K562 (cell line): ENCODE data around the gene ADORA1. TPM values are rescaled to one million over a fixed set of nuclear protein-coding genes. Genes with fewer than 3 reads are reported as not detected.
A peak's percentile ranks its signal among the peaks of the same experiment; 100 is the strongest.

Experiments used
- ATAC-seq: fragments of 200-7000 bp; cut with Tn5 transposase; 3 replicates; pipeline ENCODE4 v1.9.1; 2020; ENCODE audit warnings: moderate library complexity
- BruUV-seq: library from RNA; stranded (reverse); fragments of 400-500 nt; replicated peaks from 2 replicates; lab custom pipeline; 2021; lab: Mats Ljungman, UMichigan
- CTCF ChIA-PET: fragments of 300-600 bp; formaldehyde crosslinking; extraction: SDS; loops from one replicate; lab custom pipeline; 2021; ENCODE audit warnings: low intra/inter-chr PET ratio; lab: Yijun Ruan, JAX
- POLR2A ChIA-PET: fragments of 300-600, 350-650 bp; sonication (Branson Sonifier 250); formaldehyde crosslinking; extraction: SDS; loops from one replicate; lab custom pipeline; 2021; ENCODE audit warnings: antibody characterized with exemption, inconsistent platforms; lab: Yijun Ruan, JAX
- DNase-seq, 4 experiments: peaks; one replicate each; pipeline versions ENCODE4 v3.0.0 to v3.0.0-alpha.2; 2011 to 2018; ENCODE audit warnings: low spot score in 3 of 4, mixed read lengths in 3 of 4; ENCODE audit errors: extremely low read depth in 1 of 4
- FAIRE-seq: peaks from 2 replicates; lab custom pipeline; 2011; peaks lifted over from hg19 to GRCh38; lab: Jason Lieb, UNC
- H2AFZ ChIP-seq: 2 replicates; pipeline ENCODE4 v1.6.0; 2011; ENCODE audit warnings: low read depth, low read length, control low read depth, inconsistent platforms
- H3K27ac ChIP-seq: fragments of 200-600 bp; 3 replicates; pipeline ENCODE4 v1.8.0; 2011; ENCODE audit warnings: low read depth, mild to moderate bottlenecking, control low read depth, inconsistent platforms, low read length, moderate library complexity, mixed read lengths; ENCODE audit errors: extremely low read depth
- H3K27me3 ChIP-seq, 2 experiments: fragments of 300-600 bp in 1 of 2; 2 replicates in 1 of 2; 3 replicates in 1 of 2; pipeline versions ENCODE4 v1.6.0 to v1.8.0; 2011; ENCODE audit warnings: inconsistent platforms in 2 of 2, low read length in 2 of 2, mild to moderate bottlenecking in 1 of 2, mixed read lengths in 1 of 2, moderate library complexity in 1 of 2; ENCODE audit not compliant: control insufficient read depth in 2 of 2, insufficient read depth in 2 of 2
- H3K36me3 ChIP-seq: fragments of 300-600 bp; 3 replicates; pipeline ENCODE4 v1.8.0; 2011; ENCODE audit warnings: mild to moderate bottlenecking, low read length, inconsistent platforms; ENCODE audit not compliant: control insufficient read depth, insufficient read depth
- H3K4me1 ChIP-seq, 2 experiments: fragments of 200-600 bp in 1 of 2; replicated peaks in 1 of 2; 2 replicates in 1 of 2; 3 replicates in 1 of 2; pipeline versions ENCODE4 v1.5.1 to v1.8.0; 2011; ENCODE audit warnings: inconsistent platforms in 2 of 2, low read length in 2 of 2, mild to moderate bottlenecking in 1 of 2, mixed read lengths in 1 of 2, moderate library complexity in 1 of 2; ENCODE audit not compliant: control insufficient read depth in 2 of 2, insufficient read depth in 2 of 2
- H3K4me2 ChIP-seq: 2 replicates; pipeline ENCODE4 v1.6.1; 2011; ENCODE audit warnings: low read length, control low read depth, inconsistent platforms, mixed read lengths; ENCODE audit not compliant: insufficient read depth
- H3K4me3 ChIP-seq: fragments of 200-600 bp; sonication (generic), shearing (Covaris generic); 2 replicates; pipeline ENCODE4 v1.5.1; 2016; ENCODE audit warnings: control low read depth, inconsistent platforms
- H3K79me2 ChIP-seq: fragments of 200-600 bp; 3 replicates; pipeline ENCODE4 v1.8.0; 2011; ENCODE audit warnings: low read length, inconsistent platforms; ENCODE audit not compliant: control insufficient read depth, insufficient read depth
- H3K9ac ChIP-seq, 2 experiments: 2 replicates each; pipeline versions ENCODE4 v1.6.0 to v1.6.1; 2011; ENCODE audit warnings: low read depth in 2 of 2, low read length in 2 of 2, control low read depth in 1 of 2, inconsistent platforms in 1 of 2, mild to moderate bottlenecking in 1 of 2, mixed read lengths in 1 of 2; ENCODE audit not compliant: insufficient read depth in 1 of 2
- H3K9me1 ChIP-seq: one replicate; pipeline ENCODE4 v1.6.0; 2011; ENCODE audit warnings: inconsistent platforms, mild to moderate bottlenecking, low read length, moderate library complexity; ENCODE audit not compliant: control insufficient read depth, insufficient read depth
- H3K9me3 ChIP-seq: replicated peaks from 2 replicates; pipeline ENCODE4 v1.5.1; 2011; ENCODE audit warnings: low read depth, low read length, inconsistent platforms; ENCODE audit not compliant: control insufficient read depth, insufficient read depth
- H4K20me1 ChIP-seq: replicated peaks from 2 replicates; pipeline ENCODE4 v1.6.1; 2011; ENCODE audit warnings: low read length, inconsistent platforms, mixed read lengths; ENCODE audit not compliant: control insufficient read depth, insufficient read depth
- GTF2F1 ChIP-seq: IDR thresholded peaks from 2 replicates; pipeline ENCODE4 v1.6.1; 2011; ENCODE audit warnings: low read depth, low read length, improper control_type of control experiment
- MEF2A ChIP-seq: IDR thresholded peaks from 2 replicates; pipeline ENCODE4 v1.6.1; 2011; ENCODE audit warnings: low read depth, mild to moderate bottlenecking, low read length, moderate library complexity; ENCODE audit not compliant: control insufficient read depth
- RFX5 ChIP-seq: IDR thresholded peaks from 2 replicates; pipeline ENCODE4 v1.6.1; 2011; ENCODE audit warnings: low read depth, mild to moderate bottlenecking, improper control_type of control experiment, low read length
- SETDB1 ChIP-seq: IDR thresholded peaks from one replicate; pipeline ENCODE4 v1.6.1; 2012; ENCODE audit warnings: low read length, control low read depth, inconsistent platforms
- ZBTB17 ChIP-seq: fragments of 450-650 bp; formaldehyde crosslinking; IDR thresholded peaks from 2 replicates; pipeline ENCODE4 v1.4.0; 2020; ENCODE audit warnings: mild to moderate bottlenecking
- ZFP36 ChIP-seq: fragments of 150-350 bp; IDR thresholded peaks from 2 replicates; pipeline ENCODE4 v1.6.1; 2018; ENCODE audit warnings: low read length, low read depth; ENCODE audit not compliant: partially characterized antibody
- ZNF507 ChIP-seq: conservative IDR thresholded peaks from 2 replicates; pipeline ENCODE4 v1.6.1; 2017; ENCODE audit warnings: missing genetic modification characterization, missing compliant biosample characterization
- WGBS: fragments of 100-300 bp; shearing (Covaris generic); methylation state at CpG from one replicate; pipeline ENCODE4 v1.1.6; 2016; ENCODE audit warnings: low coverage, mixed read lengths; ENCODE audit not compliant: insufficient coverage; ENCODE audit errors: missing lambda C conversion rate; 5-methylcytosine and 5-hydroxymethylcytosine counted together
- in situ Hi-C: fragments of 300-500 bp; cut with MboI; formaldehyde crosslinking; loops from 4 replicates; pipeline ENCODE4 v1.15.0; 2018; ENCODE audit warnings: inconsistent platforms, mixed read lengths
- intact Hi-C: fragments of 100-400 bp; cut with micrococcal nuclease; formaldehyde crosslinking; loops from 2 replicates; pipeline ENCODE4 v1.14.2; 2022
- polyA plus RNA-seq, 8 experiments: library from polyadenylated mRNA; depleted of rRNA in 4 of 8; stranded (reverse) in 5 of 8; unstranded in 3 of 8; fragments of >200 nt; fragmentation: Nextera tagmentation in 2 of 8; fragmentation: Illumina TruSeq in 1 of 8; extraction: Ambion mirVana in 2 of 8; extraction: Trizol in 1 of 8; gene quantifications; 2 replicates each; pipeline versions ENCODE4 v1.2.1 to v1.2.3, GENCODE V29; 2011 to 2014; ENCODE audit warnings: inconsistent platforms in 1 of 8, missing spikeins in 1 of 8
- total RNA-seq, 7 experiments: library from RNA; depleted of rRNA in 6 of 7; stranded (reverse); fragments of >200 nt in 6 of 7; fragmentation: Illumina TruSeq in 2 of 7; extraction: Trizol in 2 of 7; gene quantifications; 2 replicates each; pipeline versions ENCODE4 v1.2.1 to v1.2.3, GENCODE V29; 2011 to 2021; ENCODE audit warnings: low replicate concordance in 1 of 7

The ADORA1 gene
- total and polyA plus RNA-seq, 9 of the 15 experiments (the other 6 are each of a cell fraction or from before 2014, with no cell fraction given): not detected

- TF ChIP-seq SETDB1 (no peak), MEF2A (no peak), GTF2F1 (no peak), RFX5 (no peak), ZNF507 (no peak)
- TF ChIP-seq, all 486 proteins: peak for 0
- H3K9ac ChIP-seq: no peak overlapping the region
- peaks cover 26 to 54% of the 10 kb centered on the region in 2 experiments for H3K27me3 ChIP-seq
- peaks cover 13% of the 10 kb centered on the region for H4K20me1 ChIP-seq
- H3K4me3 ChIP-seq: no peak overlapping the region
- DNase-seq (no peak), FAIRE-seq (no peak), ATAC-seq (no peak)
- H2AFZ ChIP-seq: no peak overlapping the region
- intact Hi-C loops: no loop called here
- no TSS peak for BruUV-seq
- no peaks in the 10 kb centered on the region for H3K9me3 ChIP-seq
- ChIA-PET POLR2A (interaction anchor here (1.0 to 1.3 kb wide), 2 partner anchors 46 to 101 kb away, joined by 3 to 4 read pairs; no protein-coding TSS in a partner anchor), CTCF (no interaction called here)
- 0% methylated on average over 10 of the region's 10 CpGs for WGBS
- H3K4me1 ChIP-seq: no peaks in the 10 kb centered on the region
- H3K9me1 ChIP-seq: no peaks in the 10 kb centered on the region
- H3K79me2 ChIP-seq: no peaks in the 10 kb centered on the region
- no peaks in the 10 kb centered on the region for H3K36me3 ChIP-seq
- in situ Hi-C loops: no loop called here
- no peak overlapping the region for H3K27ac ChIP-seq
- H3K4me2 ChIP-seq: no peak overlapping the region
These were observed 57.5 kb downstream of the ADORA1 start for GRCh38 chr1:203185061-203185461.

- no peaks in the 10 kb centered on the region for H3K4me1 ChIP-seq
- H4K20me1 ChIP-seq: peaks cover 13% of the 10 kb centered on the region
- H3K27me3 ChIP-seq: peaks cover 26 to 49% of the 10 kb centered on the region in 2 experiments
- in situ Hi-C loops (no loop called here), intact Hi-C loops (no loop called here)
- H3K4me2 ChIP-seq: no peak overlapping the region
- H3K9ac ChIP-seq: no peak overlapping the region
- no peak for DNase-seq
- H3K4me3 ChIP-seq: no peak overlapping the region
- no peak overlapping the region for H3K27ac ChIP-seq
- CTCF ChIA-PET: no interaction called here
- H2AFZ ChIP-seq: no peak overlapping the region
- 2% methylated on average over 4 of the region's 4 CpGs for WGBS
- BruUV-seq: no TSS peak
- H3K9me1 ChIP-seq: no peaks in the 10 kb centered on the region
- FAIRE-seq: no peak
- POLR2A ChIA-PET: interaction anchor here (0.6 to 1.3 kb wide), 4 partner anchors 47 to 611 kb away, joined by 3 to 4 read pairs (median 3); no protein-coding TSS in a partner anchor
- H3K79me2 ChIP-seq: no peaks in the 10 kb centered on the region
- H3K9me3 ChIP-seq: no peaks in the 10 kb centered on the region
- TF ChIP-seq ZFP36: peak; percentile 32
- no peak for TF ChIP-seq ZBTB17 (CRISPR knock-in tag)
- no peak for ATAC-seq
- no peaks in the 10 kb centered on the region for H3K36me3 ChIP-seq
These were observed 58.1 kb downstream of the ADORA1 start for GRCh38 chr1:203185585-203185984.
